ENCODE results near the gene PHLDB1. TPM values are rescaled to one million over a fixed set of nuclear protein-coding genes. Genes with fewer than 3 reads are reported as not detected.

PHLDB1 gene
- polyA plus RNA-seq, 1 donor (not counting 4 experiments of a cell fraction or from before 2014, with no cell fraction given): 35.0 TPM

DNA sequence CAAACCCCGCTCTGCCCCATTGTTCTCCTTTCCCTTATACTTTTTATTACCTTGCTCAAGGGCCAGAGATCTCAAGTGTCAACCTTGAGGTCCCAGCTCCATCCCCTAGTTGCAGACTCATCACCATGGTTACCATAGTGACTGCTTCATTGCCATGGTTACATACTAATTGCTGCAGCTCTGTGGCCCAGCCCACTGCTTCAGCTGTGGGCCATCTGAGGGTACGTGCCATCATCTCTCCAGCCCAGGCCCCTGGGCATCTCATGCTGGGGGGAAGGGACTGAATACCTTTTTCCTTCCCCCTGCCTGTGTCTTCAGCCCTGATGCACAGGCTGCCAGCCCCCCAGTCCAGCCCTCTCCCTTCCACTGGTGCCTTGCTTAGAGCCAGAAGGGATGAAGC lies 49.8 kb downstream of the PHLDB1 start:
- no peaks in the 10 kb centered on the region for H3K4me1 ChIP-seq (ENCODE audit: control insufficient read depth, extremely low read depth, insufficient read depth, low read length)
- no peak overlapping the region for H3K27ac ChIP-seq (ENCODE audit: control insufficient read depth, insufficient read depth, low read length)
- DNase-seq (ENCODE audit: low read depth, low spot score) (no peak), FAIRE-seq (no peak)
- peaks cover 7% of the 10 kb centered on the region for H4K20me1 ChIP-seq (ENCODE audit: control insufficient read depth, extremely low read depth, insufficient read depth, low read length)
- no peaks in the 10 kb centered on the region for H3K9me3 ChIP-seq (ENCODE audit: control insufficient read depth, low read depth, low read length)
- TF ChIP-seq EZH2 (IDR thresholded peaks at IDR 0.05; ENCODE audit: low read length): no peak
- TF ChIP-seq, protein P1, sequence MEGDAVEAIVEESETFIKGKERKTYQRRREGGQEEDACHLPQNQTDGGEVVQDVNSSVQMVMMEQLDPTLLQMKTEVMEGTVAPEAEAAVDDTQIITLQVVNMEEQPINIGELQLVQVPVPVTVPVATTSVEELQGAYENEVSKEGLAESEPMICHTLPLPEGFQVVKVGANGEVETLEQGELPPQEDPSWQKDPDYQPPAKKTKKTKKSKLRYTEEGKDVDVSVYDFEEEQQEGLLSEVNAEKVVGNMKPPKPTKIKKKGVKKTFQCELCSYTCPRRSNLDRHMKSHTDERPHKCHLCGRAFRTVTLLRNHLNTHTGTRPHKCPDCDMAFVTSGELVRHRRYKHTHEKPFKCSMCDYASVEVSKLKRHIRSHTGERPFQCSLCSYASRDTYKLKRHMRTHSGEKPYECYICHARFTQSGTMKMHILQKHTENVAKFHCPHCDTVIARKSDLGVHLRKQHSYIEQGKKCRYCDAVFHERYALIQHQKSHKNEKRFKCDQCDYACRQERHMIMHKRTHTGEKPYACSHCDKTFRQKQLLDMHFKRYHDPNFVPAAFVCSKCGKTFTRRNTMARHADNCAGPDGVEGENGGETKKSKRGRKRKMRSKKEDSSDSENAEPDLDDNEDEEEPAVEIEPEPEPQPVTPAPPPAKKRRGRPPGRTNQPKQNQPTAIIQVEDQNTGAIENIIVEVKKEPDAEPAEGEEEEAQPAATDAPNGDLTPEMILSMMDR (optimal IDR thresholded peaks at IDR 0.05 in 1 of 3, IDR thresholded peaks at IDR 0.05 in 1 of 3, conservative IDR thresholded peaks at IDR 0.05 in 1 of 3; ENCODE audit: extremely low read depth in 1 of 3, insufficient read depth in 2 of 3, low read length in 3 of 3): no peak
- no peaks in the 10 kb centered on the region for H3K9me1 ChIP-seq (ENCODE audit: control insufficient read depth, extremely low read depth, insufficient read depth, low read length)
- H2AFZ ChIP-seq (ENCODE audit: control insufficient read depth, low read length): no peak overlapping the region
- peaks cover 21 to 24% of the 10 kb centered on the region in 2 experiments for H3K36me3 ChIP-seq (ENCODE audit: control insufficient read depth in 2 of 2, extremely low read depth in 1 of 2, insufficient read depth in 2 of 2, low read length in 2 of 2)
- no peaks in the 10 kb centered on the region for H3K27me3 ChIP-seq (ENCODE audit: control insufficient read depth, extremely low read depth, insufficient read depth, low read length)
- no peak overlapping the region for H3K4me3 ChIP-seq (ENCODE audit: control insufficient read depth in 2 of 3, extremely low read depth in 1 of 3, insufficient read depth in 2 of 3, low read depth in 1 of 3, low read length in 3 of 3)
- no peaks in the 10 kb centered on the region for H3K79me2 ChIP-seq (ENCODE audit: control insufficient read depth, insufficient read depth, low read length)
- H3K4me2 ChIP-seq (ENCODE audit: control insufficient read depth, extremely low read depth, insufficient read depth, low read depth, low read length): no peak overlapping the region
- H3K9ac ChIP-seq (ENCODE audit: control insufficient read depth, extremely low read depth, insufficient read depth, low read length): no peak overlapping the region
- dilution Hi-C loops (cut with MboI; ENCODE audit: extremely low pct_ligation_motif_present, low sequenced_read_pairs): no loop called here

DNA sequence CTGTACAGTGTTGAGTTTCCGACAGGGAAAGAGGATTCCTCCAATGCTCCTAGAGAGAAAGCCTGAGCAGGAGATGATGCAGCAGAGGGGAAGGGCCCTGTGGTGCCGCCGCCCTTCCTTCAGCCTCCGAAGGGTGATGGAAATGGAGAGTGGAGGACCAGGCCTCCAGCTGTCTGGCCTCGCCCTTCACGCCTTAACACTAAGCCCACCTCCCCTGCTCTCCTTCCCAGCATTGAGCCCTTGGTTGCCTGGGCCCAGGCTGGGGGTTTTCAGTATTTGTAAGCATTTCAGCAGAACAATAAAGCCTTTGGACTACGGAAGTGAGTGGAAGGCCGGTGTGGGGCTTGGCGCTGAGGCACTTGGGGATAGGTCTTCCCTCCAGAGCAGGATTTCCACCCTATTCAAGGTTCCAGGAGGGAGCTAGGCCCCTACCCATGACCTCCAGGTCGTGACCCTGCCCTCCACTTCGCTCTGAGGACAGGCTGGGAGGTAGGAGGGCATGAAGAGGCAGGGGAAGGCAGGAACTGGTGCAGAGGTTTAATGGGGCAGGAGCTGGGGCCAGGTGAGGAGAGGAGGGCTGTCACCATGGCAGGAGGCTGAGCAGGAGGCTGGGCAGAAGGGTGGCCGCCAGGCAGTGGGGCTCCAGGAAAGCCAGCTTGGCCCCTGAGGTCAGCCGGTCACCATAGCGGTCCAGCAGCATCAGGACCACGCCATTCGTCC lies 50.5 kb downstream of the PHLDB1 start:
- H3K4me2 ChIP-seq (ENCODE audit: control insufficient read depth, extremely low read depth, insufficient read depth, low read depth, low read length): no peak overlapping the region
- DNase-seq (ENCODE audit: low read depth, low spot score): no peak
- TF ChIP-seq, protein P1 (optimal IDR thresholded peaks at IDR 0.05 in 1 of 3, IDR thresholded peaks at IDR 0.05 in 1 of 3, conservative IDR thresholded peaks at IDR 0.05 in 1 of 3; ENCODE audit: extremely low read depth in 1 of 3, insufficient read depth in 2 of 3, low read length in 3 of 3): no peak
- TF ChIP-seq EZH2 (IDR thresholded peaks at IDR 0.05; ENCODE audit: low read length): no peak
- FAIRE-seq: no peak
- H2AFZ ChIP-seq (ENCODE audit: control insufficient read depth, low read length): no peak overlapping the region
- H3K36me3 ChIP-seq (ENCODE audit: control insufficient read depth in 2 of 2, extremely low read depth in 1 of 2, insufficient read depth in 2 of 2, low read length in 2 of 2): peaks cover 18 to 20% of the 10 kb centered on the region in 2 experiments
- H4K20me1 ChIP-seq (ENCODE audit: control insufficient read depth, extremely low read depth, insufficient read depth, low read length): peaks cover 7% of the 10 kb centered on the region
- H3K9me3 ChIP-seq (ENCODE audit: control insufficient read depth, low read depth, low read length): no peaks in the 10 kb centered on the region
- no peak overlapping the region for H3K27ac ChIP-seq (ENCODE audit: control insufficient read depth, insufficient read depth, low read length)
- H3K9me1 ChIP-seq (ENCODE audit: control insufficient read depth, extremely low read depth, insufficient read depth, low read length): no peaks in the 10 kb centered on the region
- no peak overlapping the region for H3K4me3 ChIP-seq (ENCODE audit: control insufficient read depth in 2 of 3, extremely low read depth in 1 of 3, insufficient read depth in 2 of 3, low read depth in 1 of 3, low read length in 3 of 3)
- dilution Hi-C loops (cut with MboI; ENCODE audit: extremely low pct_ligation_motif_present, low sequenced_read_pairs): no loop called here
- no peak overlapping the region for H3K9ac ChIP-seq (ENCODE audit: control insufficient read depth, extremely low read depth, insufficient read depth, low read length)
- H3K27me3 ChIP-seq (ENCODE audit: control insufficient read depth, extremely low read depth, insufficient read depth, low read length): no peaks in the 10 kb centered on the region
- no peaks in the 10 kb centered on the region for H3K79me2 ChIP-seq (ENCODE audit: control insufficient read depth, insufficient read depth, low read length)
- peaks cover 2% of the 10 kb centered on the region for H3K4me1 ChIP-seq (ENCODE audit: control insufficient read depth, extremely low read depth, insufficient read depth, low read length)

Measured in keratinocyte (primary cell).